HG02642 (cell line): ENCODE results near the gene ERC2.

Experiments used
- ATAC-seq: cut with Tn5 transposase; IDR thresholded peaks from one replicate; pipeline ENCODE4 v1.9.1; 2021; ENCODE audit warnings: mild to moderate bottlenecking; ENCODE audit not compliant: unreplicated experiment, poor library complexity

ERC2 gene

GRCh38 chr3:55790596-55791350, 677.5 kb downstream of the ERC2 start:
- no peak for ATAC-seq

GRCh38 chr3:55789516-55789915, 678.8 kb downstream of the ERC2 start:
- no peak for ATAC-seq

DNA sequence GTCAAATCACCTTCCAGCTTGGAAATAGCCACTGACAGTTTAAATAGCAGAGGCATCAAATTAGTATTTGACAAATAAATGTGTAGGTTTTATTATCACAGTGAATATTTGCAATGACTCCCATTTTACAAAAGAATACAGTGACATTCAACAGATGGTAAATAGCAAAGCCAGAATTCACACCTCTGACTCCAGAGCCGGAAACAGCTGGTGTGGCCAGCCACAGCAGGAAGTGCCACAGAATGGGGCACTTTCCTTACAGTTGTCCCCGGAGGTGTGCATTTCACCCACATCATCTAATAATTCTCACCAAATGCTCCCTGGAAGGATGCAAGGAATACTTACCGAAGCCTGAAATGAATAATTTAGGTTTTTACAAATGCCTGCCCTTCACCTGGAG, 685.5 kb downstream of the ERC2 start:
- no peak for ATAC-seq

DNA sequence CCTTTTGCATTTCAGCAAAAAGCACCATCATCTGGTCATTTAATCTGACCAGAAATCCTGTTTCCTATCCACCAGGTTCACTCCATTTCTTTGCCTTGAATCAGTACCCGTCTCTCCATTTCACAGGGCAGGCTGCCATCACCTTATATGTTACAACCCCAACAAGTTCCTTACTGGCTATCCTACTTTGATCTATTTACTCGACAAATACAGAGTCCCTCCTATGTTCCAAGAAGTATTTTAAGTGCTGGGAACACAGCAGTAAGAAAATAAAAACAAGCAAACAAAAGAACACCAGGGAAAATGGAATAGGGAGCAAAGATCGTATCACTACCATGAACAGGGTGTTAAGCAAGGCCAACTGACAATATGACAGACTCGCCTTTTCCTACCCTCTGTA, 685.9 kb downstream of the ERC2 start:
- no peak for ATAC-seq

DNA sequence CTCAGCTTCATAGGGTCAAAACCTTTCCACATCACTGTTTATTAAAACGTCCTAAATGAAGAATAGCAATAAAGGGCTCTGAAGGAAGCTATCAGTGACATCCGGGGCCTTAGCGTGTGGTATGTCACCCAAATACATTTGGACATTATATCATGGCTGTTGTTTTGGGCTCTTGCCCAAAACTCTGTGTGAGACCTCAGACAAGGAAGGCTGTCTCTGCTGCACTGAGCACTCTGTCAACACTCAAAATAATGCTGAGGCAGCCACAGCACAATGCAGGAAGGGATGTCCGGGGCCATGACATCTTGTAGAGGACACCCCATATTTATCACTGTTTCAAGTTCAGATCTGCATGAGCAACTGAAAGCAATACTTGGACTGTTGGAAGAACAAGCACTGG, 687.4 kb downstream of the ERC2 start:
- ATAC-seq: no peak

- no peak for ATAC-seq
These were observed 688.7 kb downstream of the ERC2 start for GRCh38 chr3:55779543-55779942.

DNA sequence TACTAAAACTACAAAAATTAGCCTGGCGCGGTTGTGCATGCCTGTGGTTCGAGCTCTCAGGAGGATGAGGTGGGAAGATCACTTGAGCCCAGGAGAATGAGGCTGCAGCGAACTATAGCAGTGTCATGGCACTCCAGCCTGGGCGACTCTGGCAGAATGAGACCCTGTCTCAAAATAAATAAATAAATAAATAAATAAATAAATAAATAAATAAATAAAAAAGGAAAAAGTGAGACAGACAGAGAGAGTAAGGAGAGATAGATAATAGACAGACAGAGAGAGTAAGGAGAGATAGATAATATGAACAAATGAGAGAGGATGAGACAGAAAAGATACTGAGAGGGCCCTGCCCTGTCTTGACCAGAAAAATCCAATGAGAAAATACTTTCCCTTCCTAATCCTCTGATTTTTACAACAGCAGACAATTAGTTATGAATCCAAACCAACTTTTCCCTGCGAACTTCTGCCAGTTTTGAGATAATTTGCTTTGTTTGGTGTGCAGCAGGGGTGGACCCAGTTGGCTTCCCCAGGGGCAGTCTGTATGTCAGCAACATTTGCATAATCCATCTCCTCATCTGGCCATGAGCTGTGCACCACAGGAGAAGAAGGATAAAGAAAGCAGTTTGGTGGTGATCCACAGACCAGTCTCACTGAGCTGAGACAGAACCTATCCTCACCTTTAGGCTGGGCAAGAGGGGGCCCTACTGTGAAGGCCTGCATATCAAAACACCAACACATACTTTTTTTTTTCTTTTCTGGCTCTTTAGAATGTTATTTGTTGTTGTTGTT, 692.7 kb downstream of the ERC2 start:
- no peak for ATAC-seq

GRCh38 chr3:55774856-55775255, 693.4 kb downstream of the ERC2 start:
- ATAC-seq: no peak

DNA sequence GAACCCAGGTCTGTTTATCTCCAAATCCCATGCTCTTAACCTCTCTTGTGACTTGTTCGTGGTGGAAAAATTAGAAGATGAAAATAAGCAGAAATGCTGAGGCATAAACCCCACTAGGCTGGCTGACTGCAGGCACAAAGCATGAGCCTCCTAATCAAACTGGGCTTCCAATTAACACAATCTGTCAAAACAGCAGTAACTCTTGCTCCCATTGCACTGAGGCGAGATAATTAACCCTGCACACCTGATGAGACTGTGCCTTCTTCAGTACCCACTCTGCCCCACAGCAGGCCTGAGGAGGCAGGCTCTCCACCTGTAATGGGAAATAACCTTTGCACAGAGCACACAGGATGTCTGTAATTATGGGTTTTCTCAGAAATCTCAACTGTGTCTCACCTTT, 696.8 kb downstream of the ERC2 start:
- no peak for ATAC-seq

DNA sequence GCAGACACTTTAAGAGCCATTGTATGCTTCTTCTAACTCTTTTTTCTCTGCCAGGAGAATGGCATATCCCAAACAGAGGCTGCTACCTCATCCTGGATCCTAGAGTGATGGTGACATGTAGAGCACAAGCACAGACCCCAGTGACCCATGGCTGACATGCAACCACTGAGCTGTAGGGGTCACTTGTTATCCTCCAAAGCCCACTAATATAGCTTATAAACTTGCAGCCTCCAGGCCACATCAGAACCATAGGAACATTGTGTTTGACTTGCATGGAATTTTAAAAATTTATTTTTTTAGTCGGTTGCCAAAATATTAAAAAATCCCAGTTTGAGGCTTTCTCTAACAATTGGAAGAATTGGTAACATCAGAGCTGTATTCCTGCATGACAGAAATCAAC, 698.2 kb downstream of the ERC2 start:
- no peak for ATAC-seq

- ATAC-seq: no peak
These were observed 701.5 kb downstream of the ERC2 start for GRCh38 chr3:55766753-55767152.

- ATAC-seq: no peak
These were observed 702.2 kb downstream of the ERC2 start for GRCh38 chr3:55765906-55766701.

DNA sequence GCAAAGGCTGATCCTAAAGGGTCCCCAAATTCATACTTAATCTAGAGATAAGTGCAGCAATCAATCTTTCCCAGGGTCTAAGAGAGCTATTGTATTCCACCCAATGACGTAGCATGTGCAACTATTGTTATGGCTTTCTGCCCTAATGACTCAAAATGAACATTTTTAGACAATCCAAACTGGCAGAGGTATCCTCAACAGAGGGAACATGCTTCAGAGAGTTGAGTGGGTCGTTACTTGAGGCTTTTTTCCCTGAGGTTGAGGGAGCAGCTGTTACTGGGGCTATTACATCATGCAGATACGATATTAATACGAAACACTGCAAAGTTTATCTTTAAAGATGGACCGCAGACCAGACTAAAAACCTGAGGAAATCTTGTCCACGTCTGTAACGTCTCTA, 702.9 kb downstream of the ERC2 start:
- ATAC-seq: no peak

GRCh38 chr3:55756976-55757375, 711.3 kb downstream of the ERC2 start:
- ATAC-seq: no peak

DNA sequence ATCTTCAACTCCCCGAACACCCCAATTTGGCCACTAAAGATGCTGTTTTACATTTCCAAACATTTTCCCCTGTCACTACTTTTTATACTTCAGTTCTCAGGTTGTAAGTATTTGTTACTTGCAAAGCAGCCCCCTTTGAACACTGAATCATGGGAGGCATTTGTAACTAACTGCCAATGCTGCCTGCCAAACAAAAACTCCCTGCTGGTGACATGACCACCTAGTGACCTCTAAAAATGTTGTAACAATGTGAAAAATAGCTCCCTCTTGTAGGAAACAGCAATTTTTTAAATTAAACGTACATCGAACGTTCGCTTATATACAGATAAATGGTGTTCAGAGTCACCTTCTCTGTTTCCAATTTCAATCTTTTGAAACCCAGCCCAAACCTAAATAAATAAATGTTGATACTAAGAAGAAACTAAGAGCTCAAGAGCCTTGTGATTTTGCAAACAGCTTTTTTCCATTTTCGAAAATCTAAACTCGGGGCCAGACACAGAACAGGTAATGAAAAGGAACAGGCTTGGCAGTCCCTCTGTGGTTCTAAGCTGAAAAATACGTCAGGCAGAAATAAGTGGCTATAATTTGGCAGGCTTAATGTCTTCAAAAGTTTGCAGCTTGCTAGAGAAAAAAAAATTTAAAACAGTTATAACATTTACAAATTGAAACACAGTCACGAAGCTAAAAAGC, 712.6 kb downstream of the ERC2 start:
- no peak for ATAC-seq

DNA sequence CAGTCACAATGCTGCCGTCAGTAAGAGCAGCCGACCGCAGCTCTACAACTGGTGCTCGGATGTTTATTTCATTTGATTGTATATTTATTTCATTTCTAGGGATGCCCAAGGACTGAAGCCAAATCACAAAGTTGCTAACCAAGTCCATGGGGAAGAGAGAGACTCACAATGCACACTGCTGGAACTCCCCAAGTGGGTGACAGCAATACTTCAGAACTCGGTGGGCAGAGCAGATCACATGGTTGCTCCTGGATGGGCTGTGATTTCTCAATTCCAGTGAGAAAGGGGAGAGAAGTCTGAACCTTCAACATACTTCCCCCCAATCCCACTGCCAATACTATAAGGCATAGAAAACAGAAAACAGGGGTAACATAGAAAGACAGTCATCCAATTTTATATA, 715.4 kb downstream of the ERC2 start:
- ATAC-seq: no peak

DNA sequence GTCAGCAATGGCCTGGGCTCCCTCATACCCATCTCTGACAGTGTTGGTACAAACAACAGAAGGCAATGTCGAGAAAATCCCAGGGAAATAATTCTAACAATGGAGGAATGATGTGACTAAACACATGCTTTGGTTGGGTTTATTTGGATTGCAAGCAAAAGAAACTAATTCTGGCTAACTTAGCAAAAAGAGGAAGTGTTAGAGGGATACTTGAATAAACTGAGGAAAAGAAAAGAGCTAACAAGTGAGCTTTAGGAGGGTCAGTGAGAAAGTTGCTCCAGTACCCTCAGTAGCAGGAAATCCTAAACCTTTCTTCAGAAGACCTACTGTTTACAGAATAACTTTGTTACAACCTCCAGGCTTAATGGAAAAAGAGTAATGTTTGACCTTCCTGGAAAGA, 716.5 kb downstream of the ERC2 start:
- ATAC-seq: no peak

DNA sequence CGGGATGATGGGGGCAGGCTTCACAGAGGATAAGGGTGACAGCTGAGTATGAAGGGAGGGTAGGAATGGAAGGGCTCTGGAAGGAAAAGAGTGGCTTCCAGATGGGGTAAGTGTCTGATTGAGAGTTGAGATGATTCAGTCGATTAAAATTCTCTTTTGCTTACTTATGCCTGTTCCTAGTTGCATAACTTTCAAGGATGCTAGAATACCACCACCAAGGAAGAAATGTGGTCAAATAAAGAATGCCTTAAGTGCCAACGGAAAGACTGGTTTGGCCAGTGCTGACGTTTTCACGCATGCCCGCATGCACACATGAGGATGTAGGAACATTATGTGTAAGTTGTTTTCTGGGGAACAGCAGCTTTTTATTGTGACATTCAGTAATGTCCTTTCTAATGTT, 717.7 kb downstream of the ERC2 start:
- no peak for ATAC-seq

DNA sequence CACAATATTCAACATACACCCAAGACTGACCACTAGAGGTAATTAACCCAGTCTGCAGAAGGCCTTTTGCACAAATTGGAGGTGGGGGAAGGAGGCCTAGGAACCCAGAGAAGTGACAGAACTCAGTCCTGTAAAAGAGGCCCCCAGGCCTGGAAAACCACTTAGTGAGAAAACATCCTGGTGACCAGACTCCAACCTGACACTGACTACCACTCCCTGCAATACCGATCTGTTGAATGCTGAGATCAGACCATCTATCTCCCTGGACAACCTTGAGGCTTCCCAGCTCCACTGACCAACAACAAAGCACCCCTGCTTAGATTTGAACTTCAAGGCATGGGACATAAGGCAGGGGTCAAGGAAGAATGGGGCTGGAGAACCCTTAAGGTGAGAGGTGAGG, 719.2 kb downstream of the ERC2 start:
- no peak for ATAC-seq

- ATAC-seq: no peak
These were observed 721.4 kb downstream of the ERC2 start for GRCh38 chr3:55746808-55747413.
